HG03095 (cell line): ENCODE measurements around the gene YAF2.
"Not testable (repeated sequence)": the region's sequence is repeated elsewhere in the genome, so short reads cannot be mapped to it uniquely, and the experiment has no call there.

Experiments
- ATAC-seq: cut with Tn5 transposase; IDR thresholded peaks from one replicate; pipeline ENCODE4 v1.9.1; 2021; ENCODE audit warnings: moderate library complexity; ENCODE audit not compliant: unreplicated experiment

Gene YAF2

GRCh38 chr12:42199007-42199406, 39.0 kb downstream of the YAF2 start:
- no peak for ATAC-seq

DNA sequence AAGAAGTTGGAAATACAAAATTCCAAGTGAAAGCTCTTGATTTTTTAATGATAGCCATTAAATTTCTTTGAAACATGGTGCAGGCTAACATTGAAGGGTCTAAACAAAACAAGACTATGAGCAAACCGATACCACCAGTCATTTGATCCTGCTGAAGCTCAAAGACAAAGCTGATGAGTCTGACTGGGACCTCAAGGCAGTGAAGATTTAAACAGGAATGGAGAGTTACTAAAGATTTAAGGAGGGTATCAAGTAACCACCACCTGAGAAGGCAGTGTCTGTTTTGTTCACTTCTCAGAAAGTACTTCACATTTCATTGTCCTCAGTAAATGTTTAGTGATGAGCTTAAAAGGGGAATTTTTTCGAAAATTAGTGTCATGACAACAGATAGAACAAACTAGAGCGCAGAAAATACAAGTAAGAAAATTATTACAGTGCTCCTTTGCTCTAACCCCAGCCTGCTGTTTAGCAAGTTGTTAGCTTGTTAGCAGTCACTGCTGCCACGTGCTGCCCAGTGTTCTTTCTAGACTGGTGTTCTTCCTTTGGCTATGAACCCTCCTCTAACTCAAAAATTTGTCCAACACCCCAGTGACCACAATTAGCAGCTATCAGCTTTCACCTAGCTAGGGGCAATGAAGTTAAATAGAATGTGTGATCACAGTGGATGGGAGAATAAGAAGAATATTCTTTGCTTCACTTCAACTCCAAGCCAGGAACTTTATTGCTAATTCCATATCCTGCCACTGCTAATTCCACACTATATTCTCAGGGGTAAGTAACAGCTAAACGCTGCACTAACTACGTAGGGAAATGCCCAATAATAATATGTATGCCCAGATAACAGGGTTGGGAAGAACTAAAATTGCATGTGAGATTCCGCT, 41.1 kb downstream of the YAF2 start:
- no peak for ATAC-seq

- no peak for ATAC-seq
Measured at GRCh38 chr12:42192686-42193085, 45.4 kb downstream of the YAF2 start.

- ATAC-seq: no peak
Measured at GRCh38 chr12:42192258-42192657, 45.8 kb downstream of the YAF2 start.

GRCh38 chr12:42190376-42190775, 47.7 kb downstream of the YAF2 start:
- ATAC-seq: no peak

GRCh38 chr12:42188275-42188674, 49.8 kb downstream of the YAF2 start:
- not testable (repeated sequence) for ATAC-seq

DNA sequence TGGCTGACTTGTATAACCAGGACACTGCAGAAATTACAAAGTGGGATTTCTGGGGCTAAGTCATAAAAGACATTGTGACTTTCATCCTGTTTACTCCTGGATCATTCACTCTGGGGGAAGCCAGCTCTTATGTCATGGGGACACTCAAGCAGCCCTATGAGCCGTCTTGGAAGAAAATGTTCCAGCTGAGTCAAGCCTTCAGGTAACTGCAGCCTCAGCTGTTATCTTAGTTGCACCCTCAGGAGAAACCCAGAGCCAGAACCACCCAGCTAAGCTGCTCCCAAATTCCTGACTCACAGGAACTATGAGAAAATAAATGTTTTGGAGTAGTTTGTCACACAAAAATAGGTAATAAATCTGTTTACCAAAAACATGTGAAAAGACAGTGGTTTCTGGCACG, 50.2 kb downstream of the YAF2 start:
- ATAC-seq: no peak

GRCh38 chr12:42186793-42187192, 51.3 kb downstream of the YAF2 start:
- peak; percentile 58 for ATAC-seq

DNA sequence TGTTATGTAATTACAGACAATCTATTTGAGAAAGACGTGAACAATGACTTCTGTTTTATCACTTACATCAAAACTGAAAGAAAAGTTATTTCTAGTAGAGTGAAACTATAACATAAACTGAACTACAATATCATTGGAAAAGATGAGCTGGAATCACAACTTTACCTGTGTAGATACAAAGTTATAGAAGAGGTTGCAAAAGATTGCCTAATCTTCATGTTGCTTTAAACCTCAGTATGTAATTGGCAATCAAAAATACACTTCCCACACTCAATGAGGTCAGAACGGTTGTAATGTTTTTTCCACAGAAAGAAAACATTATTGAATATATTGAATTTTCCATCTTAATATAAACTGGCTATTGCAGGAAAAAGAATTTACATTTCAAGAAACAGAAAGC, 55.7 kb downstream of the YAF2 start:
- no peak for ATAC-seq

DNA sequence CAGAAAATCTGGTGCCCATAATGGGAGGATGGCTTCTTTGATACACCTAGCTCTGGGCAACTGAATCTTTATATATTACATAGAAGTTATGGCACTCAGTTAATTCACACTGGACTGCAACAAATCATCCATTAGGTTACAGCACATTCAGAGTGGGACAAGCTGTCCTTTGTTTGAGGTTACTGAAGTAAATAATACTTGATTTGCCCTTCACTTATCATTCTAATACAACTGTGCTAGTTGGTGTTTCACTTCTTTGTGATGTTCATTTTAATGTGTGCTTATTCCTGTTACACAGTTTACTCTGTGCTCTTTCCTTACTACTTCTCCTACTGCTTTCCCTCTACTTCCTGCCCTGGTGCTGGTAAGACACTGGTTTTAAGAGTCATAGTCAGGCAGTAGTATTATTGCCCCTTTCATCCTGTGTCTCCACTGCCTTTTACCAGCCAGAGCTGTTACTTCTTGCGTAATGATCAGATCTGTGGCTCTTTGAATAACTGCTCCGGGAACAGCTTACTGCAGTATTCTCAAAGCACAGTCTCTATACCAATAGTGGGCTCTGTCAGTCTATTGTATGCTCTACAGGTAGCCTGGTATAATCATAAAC, 57.0 kb downstream of the YAF2 start:
- no peak for ATAC-seq

- no peak for ATAC-seq
Measured at GRCh38 chr12:42178101-42178500, 59.9 kb downstream of the YAF2 start.

GRCh38 chr12:42174978-42175377, 63.1 kb downstream of the YAF2 start:
- no peak for ATAC-seq

DNA sequence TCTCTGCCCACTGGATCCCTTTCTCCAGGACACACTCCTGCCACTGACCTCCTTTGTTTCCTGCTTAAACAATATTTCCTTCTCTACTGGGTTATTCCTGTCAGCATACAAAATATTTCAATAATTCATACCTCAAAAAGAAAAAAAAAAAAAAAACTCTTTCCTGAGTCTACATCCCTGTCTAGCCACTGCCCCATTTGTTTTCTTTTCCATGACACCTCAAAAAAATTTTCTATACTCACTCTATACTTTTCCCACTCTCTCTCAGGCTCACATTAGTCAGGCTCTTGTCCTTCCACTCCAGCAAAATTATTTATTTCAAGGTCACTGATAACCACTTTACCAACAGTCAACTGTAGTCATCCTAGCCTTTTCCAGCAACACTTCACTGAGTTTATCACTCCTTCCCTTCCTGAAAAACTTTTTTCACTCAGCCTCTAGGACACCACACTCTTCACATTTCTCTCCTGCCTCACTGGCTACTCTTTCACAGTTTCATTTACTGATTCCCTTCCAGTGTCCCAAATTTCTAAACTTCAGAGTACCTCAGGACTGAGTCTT, 64.0 kb downstream of the YAF2 start:
- no peak for ATAC-seq

- no peak for ATAC-seq
Measured at GRCh38 chr12:42172441-42173210, 65.4 kb downstream of the YAF2 start.

DNA sequence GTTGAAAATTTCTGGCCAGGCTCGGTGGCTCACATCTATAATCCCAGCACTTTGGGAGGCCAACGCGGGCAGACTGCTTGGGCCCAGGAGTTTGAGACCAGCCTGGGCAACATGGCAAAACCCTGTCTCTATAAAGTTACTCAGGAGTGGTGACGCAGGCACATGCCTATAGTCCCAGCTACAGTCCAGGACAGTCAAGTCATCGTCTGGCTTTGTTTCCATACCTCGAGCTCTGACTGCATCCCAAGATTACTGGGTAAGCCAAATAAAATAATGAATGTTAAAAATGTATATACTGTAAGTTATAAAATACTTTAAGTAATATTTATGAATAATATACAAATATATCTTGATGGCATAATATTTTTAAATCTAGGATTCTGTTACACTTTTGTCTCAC, 70.3 kb downstream of the YAF2 start:
- ATAC-seq: no peak

DNA sequence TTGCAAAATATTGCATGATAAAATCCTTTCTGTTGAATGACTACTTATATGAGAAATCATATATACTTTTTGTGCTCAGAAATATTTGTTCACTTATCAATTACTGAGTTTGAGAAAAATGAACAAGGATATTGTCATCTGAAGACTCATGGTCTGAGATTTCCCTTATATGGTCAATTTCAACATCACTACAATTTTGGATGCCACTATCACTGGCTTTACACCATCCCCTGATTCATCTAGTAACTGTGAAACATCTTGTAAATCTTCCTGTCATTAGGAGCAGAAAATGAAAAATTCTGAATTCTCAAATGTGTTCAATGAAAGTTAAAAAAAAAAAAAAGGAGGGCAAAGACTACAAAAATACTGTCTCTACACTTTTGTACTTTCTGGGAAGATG, 71.5 kb downstream of the YAF2 start:
- ATAC-seq: no peak

DNA sequence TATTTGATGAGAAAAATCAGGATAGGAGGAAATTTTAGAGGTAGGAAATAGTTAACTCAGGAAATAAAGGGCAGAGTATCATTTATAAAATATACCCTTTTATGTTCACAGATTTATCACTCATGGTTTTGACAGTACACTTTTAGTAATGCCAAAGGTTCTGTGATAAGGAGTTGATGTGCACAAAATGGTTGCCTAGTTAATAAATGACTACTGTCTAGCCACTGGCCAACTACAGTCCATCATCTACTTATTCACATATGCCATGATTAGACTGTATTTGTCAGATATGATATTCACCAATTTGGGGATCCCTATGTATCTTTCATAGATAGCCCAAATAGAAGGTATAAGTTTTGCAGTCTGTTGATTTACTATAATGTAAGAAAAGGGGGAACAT, 74.1 kb downstream of the YAF2 start:
- no peak for ATAC-seq

- no peak for ATAC-seq
Measured at GRCh38 chr12:42162965-42163364, 75.1 kb downstream of the YAF2 start.

DNA sequence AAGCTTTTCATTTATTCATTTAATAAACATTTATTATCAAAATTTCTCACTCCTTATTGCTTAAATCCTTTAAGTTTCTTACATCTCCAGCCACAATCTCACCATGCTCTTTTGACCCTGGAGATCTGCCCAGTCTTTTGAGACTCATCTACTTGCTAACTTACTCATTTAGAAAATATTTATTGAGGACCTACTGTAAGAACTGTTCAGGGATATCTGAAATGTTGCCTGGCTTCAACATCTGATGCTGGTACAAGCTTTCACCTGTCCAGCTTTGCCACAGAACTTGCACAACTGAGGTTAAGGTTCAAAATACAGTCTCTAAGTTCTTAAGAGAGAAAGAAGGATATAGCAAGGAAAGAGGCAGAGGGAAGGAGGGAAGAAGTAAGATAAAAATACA, 75.9 kb downstream of the YAF2 start:
- no peak for ATAC-seq

DNA sequence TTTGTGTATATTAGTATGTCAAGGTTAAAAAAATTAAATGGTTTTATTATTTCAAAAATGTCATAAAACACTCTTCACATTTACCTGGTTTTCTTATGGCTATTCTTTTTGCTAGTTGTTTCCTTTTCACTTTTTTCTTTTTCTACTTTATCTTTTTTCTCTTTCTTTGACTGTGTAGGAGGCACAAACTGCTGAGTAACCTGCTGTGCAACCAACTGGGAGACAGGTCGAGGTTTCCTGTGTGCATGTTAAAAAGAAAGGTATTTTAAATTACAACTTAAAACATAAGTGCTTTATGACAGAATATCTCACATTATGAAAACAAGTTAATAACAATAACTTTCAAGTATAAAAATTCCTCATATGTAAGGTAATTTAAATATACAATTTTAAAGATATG, 76.5 kb downstream of the YAF2 start:
- no peak for ATAC-seq

- ATAC-seq: no peak
Measured at GRCh38 chr12:42156232-42156631, 81.8 kb downstream of the YAF2 start.
